GM21360 (cell line): ENCODE data around the gene COL13A1.

Experiments used
- ATAC-seq: cut with Tn5 transposase; IDR thresholded peaks from one replicate; pipeline ENCODE4 v1.9.1; 2021; ENCODE audit warnings: mild to moderate bottlenecking, moderate library complexity; ENCODE audit not compliant: unreplicated experiment

The COL13A1 gene

DNA sequence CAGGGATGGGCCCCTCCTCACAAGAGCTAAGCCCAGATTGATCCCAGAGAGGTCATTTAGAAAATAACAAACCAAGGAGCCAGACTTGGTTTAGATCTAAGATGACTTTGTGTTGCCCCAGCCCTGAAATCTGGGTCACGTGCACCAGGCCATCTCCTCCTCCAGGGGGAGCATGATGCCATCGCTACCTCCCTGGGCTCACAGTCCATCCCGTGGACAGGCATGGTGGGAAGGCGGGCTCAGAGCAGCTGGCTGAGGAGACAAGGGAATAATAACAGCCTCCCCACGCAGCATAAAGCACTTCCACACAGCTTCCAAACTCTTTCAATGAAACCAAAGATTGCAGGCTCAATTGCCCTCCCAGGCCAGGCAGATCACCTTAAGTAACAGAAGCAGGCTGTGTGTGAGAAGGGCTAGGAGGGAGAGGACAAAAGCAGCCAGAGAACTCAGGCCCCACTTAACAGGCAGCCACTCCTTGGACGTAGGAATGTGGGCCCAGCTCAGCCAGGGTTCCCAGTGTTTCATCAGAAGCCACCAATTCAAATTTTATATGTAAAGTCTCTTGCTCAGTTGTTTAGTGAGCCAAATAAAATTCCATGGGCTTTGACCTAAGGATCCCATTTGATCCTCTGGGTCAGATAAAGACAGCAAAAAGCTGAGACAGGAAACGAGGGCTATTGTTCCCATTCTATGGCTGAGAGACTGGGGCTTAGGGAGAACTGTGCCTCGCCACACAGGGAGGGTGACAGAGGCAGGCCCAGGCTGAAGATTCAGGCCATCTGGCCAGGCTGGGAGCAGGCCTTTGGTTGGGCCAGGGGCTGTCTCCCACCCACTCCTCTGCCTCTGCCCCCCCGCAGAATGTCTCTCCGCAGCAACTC is 100.2 kb downstream of the COL13A1 start:
- no peak for ATAC-seq

DNA sequence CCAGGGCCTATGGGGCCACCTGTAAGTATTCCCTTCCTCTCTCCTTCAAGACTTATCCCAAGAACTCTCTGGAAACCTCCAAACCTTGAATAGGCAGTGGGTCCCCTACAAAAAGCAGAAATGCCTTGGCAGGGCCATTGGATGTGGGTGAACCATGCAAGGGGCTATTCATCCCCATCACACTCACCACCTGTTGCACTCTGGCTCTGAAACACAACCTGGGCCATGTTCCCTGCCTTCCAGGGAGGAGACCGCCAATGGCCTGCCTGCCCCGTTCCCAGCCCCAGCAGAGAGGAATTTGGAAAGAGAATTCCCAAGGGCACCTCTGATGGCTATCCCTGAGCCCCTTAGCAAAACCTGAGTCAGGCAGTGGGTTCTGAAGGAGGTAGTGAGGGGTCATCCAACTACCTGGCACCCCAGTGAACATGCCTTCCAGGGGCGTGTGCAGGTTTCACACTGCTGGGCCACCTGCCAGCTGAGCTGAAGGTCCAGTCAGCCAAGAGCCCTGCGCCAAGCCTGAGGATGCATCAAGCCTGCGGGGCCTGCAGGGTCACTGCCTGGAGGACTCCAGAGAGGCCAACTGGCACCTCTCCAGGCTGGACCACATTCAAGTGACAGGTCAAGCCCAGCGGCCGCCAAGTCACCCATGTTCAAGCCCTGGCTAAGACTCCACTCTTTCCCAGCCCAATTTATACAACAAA is 101.3 kb downstream of the COL13A1 start:
- ATAC-seq = no peak

DNA sequence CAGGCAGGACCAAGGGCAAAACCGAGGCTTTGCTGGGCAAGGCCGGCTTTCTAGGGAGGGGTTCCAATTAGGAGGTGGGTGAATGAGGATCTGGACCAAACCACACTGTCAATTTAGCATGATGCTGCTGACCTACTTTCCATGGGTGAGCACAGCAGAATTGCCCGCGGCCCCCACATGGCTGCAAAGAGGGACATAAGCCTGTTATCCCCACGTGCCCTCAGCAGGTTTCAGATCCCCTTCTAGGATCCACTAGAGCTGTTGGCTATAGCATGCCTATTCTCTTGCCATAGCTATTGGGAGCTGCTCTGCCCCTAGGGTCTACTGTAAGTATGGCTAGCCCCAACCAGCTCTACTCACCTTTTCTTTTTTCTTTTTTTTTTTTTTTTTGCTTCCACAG is 102.8 kb downstream of the COL13A1 start:
- ATAC-seq = no peak

DNA sequence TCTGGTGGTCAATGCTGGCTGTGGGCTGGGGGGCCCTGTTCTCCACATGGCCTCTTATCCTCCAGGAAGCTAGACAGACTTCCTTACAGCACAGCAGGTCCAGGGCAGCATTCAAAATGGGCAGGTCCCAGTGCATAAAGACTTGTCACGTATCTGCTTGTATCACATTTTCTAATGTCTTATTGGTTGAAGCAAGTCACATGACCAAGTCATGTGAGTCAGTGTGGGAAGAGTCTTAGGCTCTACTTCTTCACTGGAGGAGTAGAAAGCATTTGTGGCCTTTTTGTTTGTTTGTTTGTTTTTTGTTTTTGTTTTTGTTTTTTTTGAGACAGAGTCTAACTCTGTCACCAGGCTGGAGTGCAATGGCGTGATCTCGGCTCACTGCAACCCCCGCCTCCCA is 104.7 kb downstream of the COL13A1 start:
- no peak for ATAC-seq

DNA sequence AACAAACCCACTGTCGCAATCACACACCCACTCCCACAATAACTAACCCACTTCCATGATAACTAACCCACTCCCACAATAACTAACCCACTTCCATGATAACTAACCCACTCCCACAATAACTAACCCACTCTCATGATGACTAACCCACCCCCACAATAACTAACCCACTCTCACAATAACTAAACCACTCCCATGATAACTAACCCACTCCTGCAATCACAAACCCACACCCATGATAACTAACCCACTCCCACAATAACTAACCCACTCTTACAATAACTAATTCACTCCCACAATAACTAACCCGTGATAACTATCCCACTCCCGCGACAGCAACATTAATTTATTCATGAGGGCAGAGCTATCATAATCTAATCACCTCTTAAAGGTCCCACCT is 105.8 kb downstream of the COL13A1 start:
- ATAC-seq = no peak

DNA sequence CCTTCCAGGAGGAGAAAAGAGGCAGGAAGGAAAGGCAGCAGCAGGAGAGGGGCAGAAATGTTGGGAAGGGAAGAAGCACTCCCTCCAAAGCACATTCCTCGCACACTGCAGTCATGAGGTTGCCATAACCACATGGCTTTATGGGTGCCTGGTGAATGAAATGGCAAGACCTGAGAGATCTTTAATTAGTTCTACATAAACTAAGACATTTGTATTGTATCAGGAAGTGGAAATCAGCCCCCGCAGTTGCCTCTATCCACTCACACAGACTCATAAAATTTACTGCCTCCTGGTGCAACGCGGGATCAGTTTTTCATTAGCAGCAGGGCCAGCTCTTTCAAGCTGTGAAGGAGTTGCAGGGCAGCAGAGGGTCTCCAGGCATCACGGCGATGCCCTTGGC is 106.4 kb downstream of the COL13A1 start:
- no peak for ATAC-seq

DNA sequence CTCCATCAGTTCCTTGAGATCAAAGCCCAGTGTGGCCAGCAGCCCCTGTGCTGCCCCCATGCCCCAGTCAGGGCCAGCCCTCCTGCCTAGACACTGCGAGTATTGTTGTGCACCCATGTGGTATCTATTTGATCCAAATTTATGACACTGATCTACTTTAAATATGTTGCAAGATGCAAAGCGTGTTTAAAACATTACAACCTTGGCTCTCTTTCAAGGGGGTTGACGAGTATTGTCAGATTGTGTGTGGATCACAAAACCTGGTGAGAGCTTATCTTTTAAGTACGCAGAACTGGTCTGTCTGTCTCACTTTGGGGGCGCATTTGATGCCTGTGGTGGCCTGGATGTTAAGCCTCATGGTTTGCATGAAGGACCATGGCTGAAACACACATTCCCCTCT is 108.9 kb downstream of the COL13A1 start:
- ATAC-seq = no peak

DNA sequence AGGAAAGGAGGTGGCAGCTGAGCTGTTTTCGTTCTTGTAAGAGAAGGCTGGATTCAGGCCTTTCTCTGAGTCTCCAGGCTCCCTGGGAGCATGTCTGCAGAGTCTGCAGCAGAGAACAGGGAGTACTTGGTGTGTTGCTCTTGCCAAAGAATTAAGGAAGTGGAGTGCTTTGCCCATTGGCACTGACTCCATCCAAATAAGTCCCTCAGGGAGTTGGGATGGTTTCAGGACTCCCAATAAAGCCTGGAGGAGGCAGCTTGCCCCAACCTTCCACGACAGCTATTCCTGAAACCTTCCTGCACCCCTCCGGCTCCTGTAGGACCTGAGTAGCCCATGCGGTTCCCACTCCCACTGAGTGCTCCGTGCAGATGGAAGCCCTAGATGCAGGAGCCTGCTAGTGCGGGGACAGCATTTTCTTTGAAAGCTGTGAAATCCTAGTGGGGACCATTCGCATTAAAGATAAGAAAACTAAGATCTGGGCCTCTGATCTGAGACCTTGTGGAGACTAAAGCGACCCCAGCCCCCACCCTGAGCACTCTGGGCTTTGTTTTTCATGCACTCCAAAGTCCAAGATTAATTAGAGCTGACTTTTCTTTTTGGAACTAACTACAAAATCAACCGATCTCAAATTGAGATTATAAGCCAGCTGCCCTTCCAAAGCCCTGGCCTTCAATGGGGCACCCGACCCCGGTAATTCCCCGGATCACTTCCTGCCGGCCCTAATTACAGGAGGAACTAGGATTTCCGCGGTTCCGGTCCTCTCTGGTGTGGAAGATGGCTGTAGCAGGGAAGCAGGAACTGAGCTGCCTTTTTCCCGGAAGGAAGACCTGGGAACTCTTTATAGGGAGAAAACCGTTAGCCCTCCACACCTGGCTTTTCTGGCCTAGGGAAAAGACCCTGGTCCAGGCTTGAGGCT is 110.2 kb downstream of the COL13A1 start:
- no peak for ATAC-seq

DNA sequence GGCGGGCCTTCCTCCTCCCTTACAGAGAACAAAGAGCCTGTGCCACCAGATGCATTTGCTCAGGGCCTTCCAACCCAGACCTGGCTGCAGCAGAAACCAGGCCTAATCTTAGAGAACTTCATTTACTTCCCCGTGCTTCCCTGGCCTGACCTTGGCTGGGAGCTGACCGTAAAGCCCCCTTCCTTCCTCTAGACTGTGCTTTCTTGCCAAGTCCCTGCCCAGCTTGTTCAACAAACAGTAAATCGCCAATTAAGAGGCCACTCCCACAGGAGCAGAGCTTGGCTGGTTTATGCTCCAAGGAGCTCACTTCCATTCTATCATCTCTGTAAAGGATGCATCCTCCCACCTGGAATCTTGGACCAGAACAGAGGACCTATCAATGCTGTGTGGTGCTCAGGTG is 110.9 kb downstream of the COL13A1 start:
- ATAC-seq = no peak

DNA sequence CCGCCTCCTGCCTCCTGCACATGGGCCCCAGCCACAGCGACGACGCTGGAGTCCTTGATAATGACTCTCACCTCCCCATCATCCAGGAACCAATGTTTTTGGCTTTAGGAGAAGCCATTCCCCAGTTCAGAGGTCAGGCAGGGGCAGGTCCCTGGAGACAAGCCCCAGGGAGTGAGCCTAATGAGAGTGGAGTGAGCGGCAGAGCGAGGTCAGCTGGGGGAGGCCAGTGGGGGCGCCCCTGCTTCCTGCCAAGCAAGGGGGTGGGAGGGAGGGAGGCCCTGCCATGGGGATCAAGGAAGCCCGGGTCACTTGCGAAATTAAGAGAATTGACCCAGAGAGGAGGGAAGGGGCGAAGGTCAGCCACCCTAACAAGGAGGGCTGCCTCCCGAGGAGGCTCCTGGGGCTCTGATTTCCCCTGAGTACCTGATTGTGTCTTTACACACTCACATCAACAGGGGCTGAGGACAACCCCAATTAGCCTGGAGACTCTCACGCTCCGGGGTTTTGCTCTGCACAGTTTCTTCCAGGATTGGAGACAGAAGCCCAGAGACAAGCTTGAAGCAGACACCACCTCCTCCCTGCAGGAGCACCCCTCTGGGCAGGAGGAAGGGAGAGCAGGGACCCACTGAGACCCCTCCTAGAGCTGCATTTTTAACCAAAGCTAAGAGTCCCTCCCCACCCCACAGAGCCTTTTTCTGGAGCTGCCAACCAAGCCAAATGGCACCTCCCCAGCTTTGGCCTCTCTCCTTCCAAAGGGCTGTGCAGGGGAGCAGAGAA is 112.1 kb downstream of the COL13A1 start:
- ATAC-seq = no peak

DNA sequence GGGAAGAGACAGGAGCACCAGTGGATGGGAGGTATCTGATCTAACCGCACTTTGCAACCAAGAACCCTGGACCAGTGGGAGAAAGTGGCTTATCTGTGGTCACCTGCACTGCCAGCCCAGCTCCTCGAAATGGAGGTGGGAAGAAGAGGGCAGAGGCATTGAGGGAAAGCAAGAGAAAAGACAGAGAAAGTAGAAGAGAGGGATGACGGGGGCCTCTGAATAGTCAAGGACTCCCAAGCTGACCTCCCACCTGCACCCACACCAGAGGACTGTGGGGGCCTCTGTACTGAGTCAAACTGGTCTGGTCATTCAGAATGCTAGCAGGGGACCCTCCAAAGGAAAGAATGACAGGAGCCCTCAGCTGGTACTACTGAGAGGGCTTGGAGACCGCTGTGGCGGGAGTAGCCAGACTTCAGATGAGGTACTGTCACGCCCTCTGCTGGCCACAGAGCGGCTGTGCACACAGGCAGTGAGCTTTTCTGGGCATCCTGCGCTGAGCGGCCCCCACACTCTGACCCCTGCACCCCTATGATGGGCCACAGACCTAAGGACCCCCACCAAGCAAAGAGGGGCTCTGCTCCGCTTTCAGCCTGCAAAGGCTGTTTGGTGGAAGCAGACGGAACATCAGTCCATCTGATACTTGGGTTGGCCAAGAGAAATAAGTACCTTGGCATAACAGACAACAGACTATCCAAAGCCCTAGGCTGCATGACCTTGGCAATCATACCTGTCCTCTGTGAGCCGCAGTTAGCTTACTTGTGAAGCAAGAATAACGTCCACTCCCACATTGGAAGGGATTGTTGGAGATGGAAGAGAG is 112.9 kb downstream of the COL13A1 start:
- no peak for ATAC-seq

DNA sequence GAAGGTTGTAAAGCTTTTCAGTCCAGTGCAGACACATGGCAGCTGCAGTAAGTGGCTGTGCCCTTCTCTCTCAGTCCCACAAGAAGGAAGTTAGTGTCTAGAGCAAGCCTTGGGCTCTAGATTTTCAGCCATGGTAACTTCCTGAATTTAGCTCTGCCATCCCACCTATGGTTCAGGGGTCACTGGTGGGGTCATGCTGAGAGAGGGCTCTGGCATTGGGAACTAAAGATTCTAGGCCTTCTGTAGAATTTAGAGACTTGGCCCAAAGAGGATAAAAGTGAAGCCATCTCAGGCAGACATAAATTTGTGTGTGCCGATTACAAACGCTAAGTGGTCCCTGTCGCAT is 113.5 kb downstream of the COL13A1 start:
- no peak for ATAC-seq

DNA sequence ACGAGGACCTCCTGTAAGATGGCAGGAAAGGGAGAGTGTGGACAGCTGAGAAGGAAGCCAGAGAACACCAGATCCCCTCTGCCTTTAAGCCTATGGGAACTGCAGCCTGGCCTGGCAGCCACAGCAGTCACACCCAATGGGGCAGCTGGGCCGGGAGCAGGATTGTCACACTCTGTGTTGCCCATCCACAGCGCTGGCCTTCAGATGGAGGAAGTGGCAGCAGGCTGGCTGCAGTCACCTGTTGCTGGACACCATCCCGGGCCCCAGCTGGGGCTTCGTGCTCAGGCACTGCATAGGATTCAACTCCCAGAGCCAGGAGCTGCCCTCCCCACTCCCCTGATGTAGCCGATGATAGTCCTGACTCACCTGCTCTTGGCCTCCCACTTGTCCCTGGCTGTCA is 114.4 kb downstream of the COL13A1 start:
- ATAC-seq = no peak

DNA sequence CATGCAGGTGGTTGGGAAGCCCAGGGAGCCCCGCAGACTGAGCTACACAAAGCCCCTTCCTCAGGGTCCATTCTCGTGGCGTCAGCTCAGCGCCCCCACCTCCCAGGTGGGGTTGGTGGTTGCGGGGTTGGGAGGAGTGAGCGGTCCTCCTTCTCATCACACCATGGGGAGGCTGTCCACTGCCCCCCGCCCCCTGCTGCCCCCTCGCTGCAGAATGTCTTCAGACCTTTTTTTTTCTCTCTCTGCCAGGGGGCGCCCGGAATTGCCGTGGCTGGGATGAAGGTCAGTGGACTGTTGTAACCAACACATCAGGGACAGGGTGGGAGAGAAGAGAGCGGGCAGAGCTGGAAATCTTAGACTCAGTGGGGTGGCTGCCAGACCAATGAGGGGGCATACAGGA is 116.3 kb downstream of the COL13A1 start:
- no peak for ATAC-seq

DNA sequence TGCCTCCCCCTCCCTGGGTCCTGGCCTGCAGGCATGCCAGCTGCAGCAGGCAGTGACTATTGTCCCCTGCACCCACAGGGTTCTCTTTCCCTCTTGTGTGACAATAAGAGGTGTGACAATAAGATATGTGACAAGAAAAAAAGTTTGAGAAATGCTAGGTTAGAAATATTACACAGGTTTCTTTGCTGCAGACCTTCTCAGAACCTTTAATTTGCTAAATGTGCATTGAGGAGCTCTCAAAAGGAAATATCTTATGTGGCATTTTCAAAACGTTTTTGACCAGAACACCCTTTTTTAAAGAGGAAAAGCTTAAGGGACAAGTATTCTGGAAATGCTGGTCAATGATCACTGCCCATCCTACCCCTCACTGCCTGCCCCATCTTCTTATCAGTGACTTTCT is 117.5 kb downstream of the COL13A1 start:
- ATAC-seq = no peak

DNA sequence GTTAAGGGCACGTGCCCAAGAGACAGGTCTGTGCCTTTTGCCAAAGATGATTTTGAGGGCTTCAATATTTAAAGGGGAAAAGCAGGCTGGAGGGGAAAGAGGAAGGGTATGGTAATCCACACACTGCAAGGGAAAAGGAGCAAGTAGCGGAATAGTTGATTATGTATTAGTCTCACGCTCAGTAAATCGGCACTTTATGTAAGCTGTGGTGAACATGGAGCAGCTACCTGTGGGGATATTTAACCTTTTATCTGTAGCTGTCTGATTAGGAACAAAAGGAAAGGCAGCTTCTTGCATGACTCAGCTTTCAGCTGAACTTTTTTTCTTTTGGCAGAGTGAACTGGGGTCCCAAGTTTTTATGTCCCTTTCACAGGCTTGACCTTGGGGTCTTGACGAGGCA is 123.4 kb downstream of the COL13A1 start:
- ATAC-seq = no peak

DNA sequence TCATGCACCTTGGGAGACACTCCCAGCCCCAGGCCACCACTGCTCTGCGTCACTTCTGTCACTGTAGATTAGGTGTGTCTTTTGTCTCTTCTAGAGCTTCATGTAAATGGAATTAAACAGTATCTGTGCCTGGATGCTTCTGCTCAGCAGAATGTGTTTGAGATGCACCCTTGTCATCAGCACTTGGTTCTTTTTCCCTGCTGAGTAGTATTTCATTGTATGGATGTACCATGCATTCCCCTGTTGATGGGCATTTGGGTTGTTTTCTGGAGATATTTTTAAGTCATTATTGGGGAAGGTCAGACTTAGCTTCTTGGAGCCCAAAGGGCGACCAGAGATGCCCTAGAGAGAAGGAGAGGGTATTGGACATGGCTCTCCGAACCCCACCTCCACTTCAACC is 126.6 kb downstream of the COL13A1 start:
- ATAC-seq = no peak

DNA sequence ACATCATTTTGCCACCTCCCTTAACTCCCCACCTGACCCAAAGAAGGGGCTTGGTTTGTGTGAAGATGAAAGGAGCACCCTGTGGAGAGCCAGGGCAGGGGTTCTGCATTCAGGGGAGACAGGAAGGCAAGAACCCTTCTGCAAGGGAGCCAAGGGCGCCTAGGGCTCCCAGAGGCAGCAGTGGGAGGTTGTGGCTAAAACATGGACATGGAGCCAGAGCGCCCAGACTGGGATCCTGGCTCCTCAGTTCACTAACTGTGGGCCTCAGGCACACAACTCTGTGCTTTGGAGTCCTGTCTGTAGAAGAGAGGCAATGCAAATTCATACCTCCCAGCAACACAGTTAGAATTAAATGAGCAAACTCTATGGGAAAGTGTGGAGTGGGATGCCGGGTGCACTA is 127.9 kb downstream of the COL13A1 start:
- no peak for ATAC-seq

DNA sequence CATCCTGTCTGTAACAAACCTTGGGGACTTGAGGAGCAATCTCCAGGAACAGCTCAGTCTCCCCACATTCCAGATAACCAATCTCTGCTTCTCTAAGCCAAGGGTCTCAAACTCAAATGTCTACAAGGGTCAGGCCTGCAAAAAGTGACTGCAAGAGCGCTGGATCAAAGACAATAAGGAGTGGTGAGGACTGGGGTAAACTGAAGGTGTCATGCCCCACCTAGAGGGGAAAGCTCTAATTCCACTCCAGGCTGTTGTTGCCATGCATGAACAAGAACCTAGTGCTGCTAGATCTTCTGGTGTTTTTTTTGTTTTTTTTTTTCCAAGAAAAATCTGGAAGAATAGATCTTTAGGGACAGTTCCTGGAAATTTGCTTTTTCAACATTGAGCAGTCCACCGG is 133.1 kb downstream of the COL13A1 start:
- ATAC-seq = no peak

DNA sequence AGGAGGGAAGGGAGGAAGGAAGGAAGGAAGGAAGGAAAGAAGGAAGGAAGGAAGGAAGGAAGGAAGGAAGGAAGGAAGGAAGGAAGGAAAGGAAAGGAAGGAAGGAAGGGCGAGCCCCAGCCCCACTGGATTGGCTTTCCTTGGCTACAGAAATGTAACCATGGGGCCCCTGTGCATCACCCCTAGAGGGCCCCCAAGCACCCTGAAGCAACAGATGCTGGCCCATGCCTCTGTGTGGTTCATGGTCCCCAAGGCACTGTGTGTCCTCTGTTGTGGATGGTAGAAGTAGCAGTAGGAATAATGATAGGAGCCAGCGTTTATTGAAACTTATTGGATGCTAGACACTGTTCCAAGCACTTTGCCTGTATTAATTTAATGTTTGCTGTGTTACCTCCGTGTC is 134.4 kb downstream of the COL13A1 start:
- ATAC-seq = no peak
